H1 (cell line): ENCODE measurements around the gene SKIDA1. TPM values are rescaled to one million over a fixed set of nuclear protein-coding genes. Genes with fewer than 3 reads are reported as not detected.
A peak's percentile ranks its signal among the peaks of the same experiment; 100 is the strongest.

Experiments used
- ASH2L ChIP-seq: fragments of 200-600, 300-600 bp; sonication (generic); IDR thresholded peaks from one replicate; pipeline ENCODE4 v1.7.1; 2017; ENCODE audit warnings: low read length
- CTBP2 ChIP-seq: IDR thresholded peaks from 2 replicates; pipeline ENCODE4 v1.7.0; 2011; ENCODE audit warnings: borderline replicate concordance, mild to moderate bottlenecking, moderate library complexity, mixed read lengths, low read length; ENCODE audit not compliant: insufficient read depth, insufficient read length
- GABPA ChIP-seq: IDR thresholded peaks from 2 replicates; pipeline ENCODE4 v1.6.1; 2011; ENCODE audit warnings: mild to moderate bottlenecking, low read length, moderate library complexity, borderline replicate concordance; ENCODE audit not compliant: insufficient read depth
- HDAC2 ChIP-seq, 2 experiments: fragments of 300-600 bp in 1 of 2; sonication (generic) in 1 of 2; IDR thresholded peaks; 2 replicates each; pipeline ENCODE4 v1.6.1; 2011 to 2012; ENCODE audit warnings: low read depth in 2 of 2, low read length in 2 of 2, mild to moderate bottlenecking in 2 of 2, moderate library complexity in 2 of 2, borderline replicate concordance in 1 of 2, inconsistent platforms in 1 of 2
- HDAC6 ChIP-seq: IDR thresholded peaks from one replicate; pipeline ENCODE4 v1.7.1; 2012; ENCODE audit warnings: low read depth, mild to moderate bottlenecking, inconsistent platforms, low read length, moderate library complexity
- KDM5A ChIP-seq: fragments of 200-600 bp; IDR thresholded peaks from 2 replicates; pipeline ENCODE4 v1.7.1; 2012; ENCODE audit warnings: mild to moderate bottlenecking, low read length, inconsistent platforms, mixed read lengths
- POLR2A ChIP-seq, 2 experiments: IDR thresholded peaks; 1 replicate in 1 of 2; 2 replicates in 1 of 2; pipeline ENCODE4 v1.6.1; 2011; ENCODE audit warnings: low read depth in 2 of 2, low read length in 2 of 2, mild to moderate bottlenecking in 2 of 2; ENCODE audit errors: control extremely low read depth in 1 of 2
- SUZ12 ChIP-seq: fragments of 200-600 bp; sonication (generic); IDR thresholded peaks from 2 replicates; pipeline ENCODE4 v1.6.1; 2012; ENCODE audit warnings: mild to moderate bottlenecking, inconsistent platforms, low read length, moderate library complexity, mixed read lengths
- TAF1 ChIP-seq: IDR thresholded peaks from 2 replicates; pipeline ENCODE4 v1.6.1; 2011; ENCODE audit warnings: mild to moderate bottlenecking, low read depth, low read length
- TAF7 ChIP-seq: optimal IDR thresholded peaks from 2 replicates; pipeline ENCODE3; 2011; ENCODE audit warnings: low read depth, mild to moderate bottlenecking, inconsistent platforms, low read length, moderate library complexity, borderline replicate concordance
- polyA plus RNA-seq, 7 experiments: library from polyadenylated mRNA; depleted of rRNA in 3 of 7; stranded (reverse) in 5 of 7; unstranded in 2 of 7; fragments of >200 nt in 5 of 7; fragments of 200-250 nt in 2 of 7; gene quantifications; 1 replicate in 5 of 7; 2 replicates in 1 of 7; 4 replicates in 1 of 7; pipeline versions ENCODE4 v1.2.1 to v1.2.3, GENCODE V29; 2011 to 2013; ENCODE audit warnings: missing spikeins in 2 of 7, mixed read lengths in 2 of 7
- total RNA-seq: library from RNA; stranded (reverse); fragmentation: NEBNext Ultra II Directional; extraction: Animal tissue kit (Norgen Biotek cat#: 25700); gene quantifications from 2 replicates; pipeline ENCODE4 v1.2.1, GENCODE V29; 2021
- TF ChIP-seq, protein P1 (sequence below), 3 experiments: IDR thresholded peaks; 1 replicate in 2 of 3; 2 replicates in 1 of 3; pipeline versions ENCODE4 v1.5.1 to v1.6.1; 2011; ENCODE audit warnings: low read length in 3 of 3, mild to moderate bottlenecking in 3 of 3, inconsistent platforms in 2 of 3, low read depth in 1 of 3, moderate library complexity in 1 of 3; ENCODE audit not compliant: insufficient read depth in 1 of 3; ENCODE audit errors: control extremely low read depth in 1 of 3
- TF ChIP-seq, protein P2 (sequence below): IDR thresholded peaks from 2 replicates; pipeline ENCODE4 v1.6.1; 2012; ENCODE audit warnings: inconsistent platforms

SKIDA1 gene
- total and polyA plus RNA-seq, 2 of the 8 experiments (the other 6 are each of a cell fraction or from before 2014, with no cell fraction given): 1.5 to 8.0 TPM

DNA sequence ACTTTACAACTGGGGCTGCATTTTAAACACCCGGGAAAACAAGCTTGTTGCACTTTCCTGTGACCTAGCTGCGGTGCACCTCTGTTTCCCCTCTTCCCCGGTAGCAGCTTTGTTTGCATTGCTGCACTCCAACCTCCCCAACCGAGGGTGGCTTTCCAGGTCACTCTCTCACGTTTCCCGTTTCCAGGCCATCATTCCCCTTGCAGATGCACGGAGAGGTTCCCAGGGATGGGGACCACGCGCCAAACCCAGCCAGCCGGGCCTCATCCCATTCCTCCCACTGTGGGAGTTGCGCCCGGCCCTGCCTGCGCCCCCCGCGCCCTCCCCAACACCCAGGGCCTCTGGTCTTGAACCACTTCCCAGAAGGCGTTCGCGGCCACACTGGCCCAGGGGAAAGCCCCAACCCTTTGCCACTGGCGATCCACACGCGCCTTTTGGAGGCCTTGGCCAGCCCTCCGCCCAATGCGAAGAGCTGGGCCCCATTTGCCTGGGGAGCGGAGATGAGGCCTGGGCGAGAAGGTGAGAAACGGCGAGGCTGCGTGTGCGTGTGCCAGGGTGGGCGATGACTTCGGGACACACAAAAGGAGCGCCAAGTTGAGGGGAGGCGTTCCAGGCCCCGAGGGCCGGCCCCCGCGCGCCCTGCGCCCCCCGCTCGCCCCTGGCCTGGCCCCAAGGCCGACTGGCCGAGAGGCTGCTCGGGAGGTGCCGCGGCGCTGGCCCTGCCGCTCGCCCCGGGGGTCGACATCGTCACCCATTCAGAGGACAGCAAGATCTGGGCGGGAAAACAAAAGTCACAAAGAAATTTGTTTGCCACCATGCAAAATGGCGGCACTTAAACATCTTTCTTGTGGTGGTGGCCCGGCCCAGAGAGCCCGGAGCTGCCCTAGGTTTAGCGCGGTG, 15.9 kb downstream of the SKIDA1 start (continued):
- TF ChIP-seq, protein P1, sequence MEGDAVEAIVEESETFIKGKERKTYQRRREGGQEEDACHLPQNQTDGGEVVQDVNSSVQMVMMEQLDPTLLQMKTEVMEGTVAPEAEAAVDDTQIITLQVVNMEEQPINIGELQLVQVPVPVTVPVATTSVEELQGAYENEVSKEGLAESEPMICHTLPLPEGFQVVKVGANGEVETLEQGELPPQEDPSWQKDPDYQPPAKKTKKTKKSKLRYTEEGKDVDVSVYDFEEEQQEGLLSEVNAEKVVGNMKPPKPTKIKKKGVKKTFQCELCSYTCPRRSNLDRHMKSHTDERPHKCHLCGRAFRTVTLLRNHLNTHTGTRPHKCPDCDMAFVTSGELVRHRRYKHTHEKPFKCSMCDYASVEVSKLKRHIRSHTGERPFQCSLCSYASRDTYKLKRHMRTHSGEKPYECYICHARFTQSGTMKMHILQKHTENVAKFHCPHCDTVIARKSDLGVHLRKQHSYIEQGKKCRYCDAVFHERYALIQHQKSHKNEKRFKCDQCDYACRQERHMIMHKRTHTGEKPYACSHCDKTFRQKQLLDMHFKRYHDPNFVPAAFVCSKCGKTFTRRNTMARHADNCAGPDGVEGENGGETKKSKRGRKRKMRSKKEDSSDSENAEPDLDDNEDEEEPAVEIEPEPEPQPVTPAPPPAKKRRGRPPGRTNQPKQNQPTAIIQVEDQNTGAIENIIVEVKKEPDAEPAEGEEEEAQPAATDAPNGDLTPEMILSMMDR (IDR thresholded peaks at IDR 0.05; ENCODE audit: control extremely low read depth in 1 of 3, insufficient read depth in 1 of 3, low read depth in 1 of 3, low read length in 3 of 3): no peak
- TF ChIP-seq TAF1 (peak; percentile 46; the same call in 1 of the 2 replicates), POLR2A (IDR thresholded peaks at IDR 0.05; ENCODE audit: control extremely low read depth in 1 of 2, low read depth in 2 of 2, low read length in 2 of 2) (peak in 1 of 2 experiments; percentile 13; a peak in 1 of 3 replicates), TAF7 (peak; percentile 54), GABPA (no peak), KDM5A (no peak), CTBP2 (peak; percentile 98), HDAC2 (IDR thresholded peaks at IDR 0.05; ENCODE audit: borderline replicate concordance in 1 of 2, low read depth in 2 of 2, low read length in 2 of 2) (0 out of 4 replicates have a peak, but pooled peaks of 1 of the 2 experiments have one; percentile 34), SUZ12 (peak; percentile 67; the same call in 1 of the 2 replicates), ASH2L (peak; percentile 53), HDAC6 (no peak)
- TF ChIP-seq, protein P2, sequence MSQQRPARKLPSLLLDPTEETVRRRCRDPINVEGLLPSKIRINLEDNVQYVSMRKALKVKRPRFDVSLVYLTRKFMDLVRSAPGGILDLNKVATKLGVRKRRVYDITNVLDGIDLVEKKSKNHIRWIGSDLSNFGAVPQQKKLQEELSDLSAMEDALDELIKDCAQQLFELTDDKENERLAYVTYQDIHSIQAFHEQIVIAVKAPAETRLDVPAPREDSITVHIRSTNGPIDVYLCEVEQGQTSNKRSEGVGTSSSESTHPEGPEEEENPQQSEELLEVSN: peak; percentile 34; the same call in 1 of the 2 replicates
- TF ChIP-seq, all 59 proteins: peak for 15
